GM18507 (cell line): ENCODE measurements around the gene DPEP2.

Experiments
- DNase-seq: peaks from one replicate; pipeline ENCODE4 v3.0.0; 2011; ENCODE audit warnings: low read depth; ENCODE audit not compliant: insufficient read length; ENCODE audit errors: extremely low spot score
- FAIRE-seq: peaks from 2 replicates; lab custom pipeline; 2011; peaks lifted over from hg19 to GRCh38; lab: Jason Lieb, UNC

DPEP2 gene

GRCh38 chr16:67963292-67963661 is 36.0 kb downstream of the DPEP2 start:
- DNase-seq = no peak
- no peak for FAIRE-seq

DNA sequence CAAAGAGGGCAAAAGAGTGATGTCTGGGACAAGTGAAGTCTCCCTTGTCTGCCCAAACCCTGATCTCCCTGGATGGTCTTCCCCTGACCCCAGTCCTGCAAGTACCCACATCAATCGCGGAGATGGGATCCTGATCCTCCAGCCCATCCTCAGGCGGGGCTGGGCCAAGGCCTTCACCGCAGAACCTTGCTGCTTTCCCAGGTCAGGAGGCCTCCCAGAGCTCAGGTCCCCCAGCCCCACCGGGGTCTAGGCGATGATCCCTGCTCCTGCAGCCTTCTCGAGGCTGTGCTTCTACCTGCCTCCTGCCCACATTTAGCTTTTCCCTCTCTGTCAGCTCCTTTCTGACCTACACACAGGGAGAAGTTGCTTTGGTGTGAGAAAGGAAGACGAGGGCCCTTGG is 37.1 kb downstream of the DPEP2 start:
- no peak for FAIRE-seq
- DNase-seq = no peak

DNA sequence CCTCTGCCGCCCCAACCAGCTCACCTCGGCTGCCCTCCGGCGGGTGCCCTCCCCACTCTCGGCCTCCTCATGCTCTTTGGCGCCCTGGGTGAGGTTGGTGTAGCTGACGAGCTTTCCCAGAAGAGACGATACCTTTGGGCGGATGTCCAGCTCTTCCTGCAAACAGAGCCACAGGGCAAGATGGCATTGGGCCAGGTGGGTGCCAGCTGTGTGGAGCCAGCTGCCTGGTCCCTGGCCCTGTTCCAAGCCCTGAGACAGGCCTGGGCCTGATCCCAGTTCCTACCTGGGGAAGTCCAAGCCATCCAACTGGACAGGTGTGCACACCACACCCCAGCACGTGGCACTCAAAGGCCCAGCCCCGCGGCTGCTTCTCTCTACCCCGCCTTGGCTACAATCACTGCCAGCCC is 37.7 kb downstream of the DPEP2 start:
- no peak for FAIRE-seq
- no peak for DNase-seq

DNA sequence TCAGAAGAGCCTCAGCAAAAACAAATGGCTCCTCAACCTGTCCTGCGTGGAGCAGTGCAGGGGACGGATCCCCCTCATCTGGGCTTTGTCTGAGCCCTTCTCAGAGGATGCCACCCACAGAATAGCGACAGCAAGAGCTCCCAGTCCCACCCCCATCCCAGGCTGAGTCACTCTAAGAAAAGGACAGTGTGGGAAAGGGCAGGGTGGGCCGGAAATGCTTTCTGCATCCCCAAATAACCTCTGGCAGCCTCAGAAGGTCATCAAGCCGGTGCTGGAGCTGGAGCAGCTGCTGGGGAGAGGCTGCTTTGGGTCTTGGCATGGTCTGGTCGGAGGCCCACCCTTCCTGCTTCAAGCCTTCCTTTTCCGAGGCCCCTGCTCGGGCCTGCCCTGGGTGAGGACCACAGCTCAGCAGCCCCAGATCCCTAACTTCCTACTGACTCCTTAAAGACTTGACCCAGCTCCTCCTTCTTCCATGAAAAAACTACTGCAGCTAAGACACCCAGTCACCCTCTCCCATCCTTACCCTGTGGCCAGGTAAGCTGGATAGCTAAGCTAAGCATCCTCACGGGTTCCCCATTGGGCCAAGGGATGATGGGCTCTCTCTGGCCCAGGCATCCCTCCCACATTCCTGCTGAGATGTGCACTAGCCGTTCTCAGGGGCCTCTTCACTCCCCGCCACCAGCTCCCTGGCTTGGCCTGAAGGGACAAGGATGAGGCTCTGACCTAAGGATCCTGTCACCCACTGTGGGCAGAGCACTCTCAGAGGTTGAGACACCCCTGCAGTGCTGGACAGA is 39.6 kb downstream of the DPEP2 start:
- DNase-seq (no peak), FAIRE-seq (no peak)

DNA sequence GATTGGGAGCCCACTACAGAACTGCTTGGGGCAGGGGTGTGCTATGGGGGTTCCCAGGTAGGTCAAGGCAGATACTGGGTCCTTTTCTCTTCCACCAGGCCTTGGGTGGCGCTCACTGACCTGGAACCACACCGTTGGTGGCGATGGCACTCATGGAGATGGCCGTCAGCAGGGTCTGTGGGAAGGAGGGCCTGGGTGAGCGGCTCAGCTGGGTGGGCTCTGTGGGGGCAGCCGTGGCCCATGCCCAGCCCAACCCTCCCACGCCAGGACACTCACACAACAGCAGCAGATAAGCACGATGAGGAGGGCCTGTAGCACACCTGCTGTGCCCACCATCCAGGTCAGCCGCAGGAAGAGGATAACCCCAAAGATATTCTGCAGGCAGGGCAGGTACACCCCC is 41.7 kb downstream of the DPEP2 start:
- FAIRE-seq = no peak
- no peak for DNase-seq

GRCh38 chr16:67954421-67955196 is 44.7 kb downstream of the DPEP2 start:
- FAIRE-seq = no peak
- DNase-seq = no peak

DNA sequence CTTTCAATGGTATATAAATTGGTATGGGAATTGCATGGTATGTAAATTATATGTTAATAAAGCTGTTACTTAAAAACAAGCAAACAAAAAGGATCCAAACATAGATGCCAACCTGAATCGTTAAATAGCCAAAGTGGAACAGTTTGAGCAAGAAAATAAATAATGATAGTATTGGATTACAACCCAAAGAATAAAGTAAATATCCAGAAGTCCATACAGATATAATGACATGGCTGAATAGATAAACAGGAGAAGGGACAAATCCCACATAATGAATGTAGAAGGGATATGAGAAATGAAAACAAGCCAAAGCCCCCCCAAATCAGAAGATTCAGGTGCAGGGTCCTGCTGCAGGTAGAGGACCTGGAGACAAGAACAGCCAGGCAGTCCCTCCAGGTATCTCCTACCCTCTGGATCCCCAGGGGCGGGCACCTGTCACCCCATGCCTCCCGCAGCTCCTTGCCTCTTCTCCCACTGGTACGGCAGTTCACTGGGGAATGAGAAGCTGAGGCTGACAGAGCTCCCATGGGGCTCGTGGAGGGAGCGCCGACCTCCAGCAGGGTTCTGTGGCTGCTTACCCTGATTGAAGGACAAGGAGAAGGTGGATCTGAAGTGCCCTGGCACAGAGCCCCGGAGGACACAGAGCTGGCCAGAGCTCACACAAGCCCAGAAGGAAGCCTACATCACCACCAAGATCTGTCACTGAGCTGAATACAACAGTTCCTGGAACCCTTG is 45.5 kb downstream of the DPEP2 start:
- FAIRE-seq (no peak), DNase-seq (no peak)

- DNase-seq (no peak), FAIRE-seq (no peak)
Measured at GRCh38 chr16:67951485-67951884, 47.8 kb downstream of the DPEP2 start.

DNA sequence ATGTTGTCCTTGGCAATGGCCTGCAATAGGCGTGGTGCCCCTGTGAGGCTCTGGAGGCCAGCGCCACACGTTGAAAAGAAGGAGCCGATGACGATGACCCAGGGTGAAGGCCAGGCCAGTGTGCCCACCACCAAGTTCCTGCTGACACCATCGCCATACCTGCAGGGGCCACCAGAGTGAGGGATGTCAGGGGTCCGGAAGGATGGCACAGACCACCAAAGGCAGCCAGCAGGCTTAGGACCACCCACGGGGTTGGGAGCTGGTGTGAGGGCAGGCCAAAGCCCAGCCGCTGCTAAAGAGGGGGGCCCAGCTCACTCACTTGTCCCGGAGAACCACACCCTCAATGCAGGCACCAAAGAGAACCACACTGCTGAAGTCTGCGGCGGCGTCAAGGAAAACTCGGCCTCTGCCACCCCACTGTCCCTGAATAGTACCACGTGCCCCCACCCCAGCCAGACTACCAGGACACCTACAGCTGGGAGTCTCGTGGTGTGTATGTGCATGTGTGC is 48.9 kb downstream of the DPEP2 start:
- FAIRE-seq (no peak), DNase-seq (no peak)

GRCh38 chr16:67949645-67950044 is 49.6 kb downstream of the DPEP2 start:
- no peak for FAIRE-seq
- no peak for DNase-seq

GRCh38 chr16:67948015-67948414 is 51.3 kb downstream of the DPEP2 start:
- no peak for DNase-seq
- no peak for FAIRE-seq

DNA sequence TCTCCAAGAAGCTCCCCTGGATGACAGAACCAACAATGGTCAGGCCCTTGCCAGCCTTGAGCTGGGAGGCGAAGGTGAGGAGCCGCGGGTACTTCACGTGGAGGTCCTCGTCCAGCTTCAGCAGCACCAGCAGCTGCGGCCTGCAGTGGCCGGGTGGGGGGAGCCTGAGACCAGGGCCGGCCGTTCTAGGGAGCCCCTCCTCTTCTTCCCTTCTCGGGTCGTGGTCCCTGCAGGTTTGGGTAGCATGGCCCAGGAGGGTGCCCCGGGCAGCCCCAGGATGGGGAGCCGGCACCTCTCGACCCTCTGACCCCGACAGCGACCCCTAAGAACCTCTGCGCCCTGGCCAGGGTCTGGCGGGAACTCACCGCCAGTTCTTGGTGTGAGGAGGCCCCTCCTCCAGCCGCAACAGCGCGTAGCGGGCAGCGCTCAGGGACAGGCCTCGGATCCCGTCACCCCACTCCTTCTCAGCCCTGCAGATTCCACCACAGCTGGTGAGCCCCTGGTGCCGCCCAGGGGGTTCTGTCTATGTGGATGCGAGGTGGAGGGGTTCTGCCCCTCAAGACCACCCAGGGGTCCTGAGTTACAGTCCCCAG is 52.2 kb downstream of the DPEP2 start:
- no peak for FAIRE-seq
- DNase-seq = no peak

GRCh38 chr16:67946128-67946569 is 53.1 kb downstream of the DPEP2 start:
- DNase-seq = no peak
- no peak for FAIRE-seq

DNA sequence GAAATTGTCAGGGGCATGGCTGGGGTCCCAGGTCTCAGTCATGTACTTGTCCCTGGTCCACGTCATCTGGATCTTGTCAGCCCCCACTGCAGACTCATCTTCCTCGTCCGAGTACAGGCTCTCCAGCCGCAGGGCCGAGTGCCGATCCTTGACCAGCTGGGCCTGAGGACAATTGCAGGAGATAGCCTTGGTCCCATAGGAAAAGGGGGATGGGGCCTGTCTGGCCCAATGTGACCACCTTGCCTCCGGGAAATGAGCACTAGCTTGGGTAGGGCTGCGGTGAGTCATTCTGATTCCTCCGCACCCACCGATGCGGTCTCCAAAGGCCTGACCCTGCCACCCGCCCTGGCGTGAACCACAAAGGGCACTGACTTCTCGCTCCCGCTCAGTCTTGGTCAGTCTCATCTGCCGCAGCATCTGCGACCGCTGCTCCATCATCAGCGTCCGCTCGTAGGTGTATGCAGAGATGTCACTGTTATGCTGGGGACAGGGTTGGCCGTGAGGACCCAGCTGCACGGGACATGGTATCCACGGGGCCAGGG is 53.8 kb downstream of the DPEP2 start:
- no peak for DNase-seq
- no peak for FAIRE-seq

DNA sequence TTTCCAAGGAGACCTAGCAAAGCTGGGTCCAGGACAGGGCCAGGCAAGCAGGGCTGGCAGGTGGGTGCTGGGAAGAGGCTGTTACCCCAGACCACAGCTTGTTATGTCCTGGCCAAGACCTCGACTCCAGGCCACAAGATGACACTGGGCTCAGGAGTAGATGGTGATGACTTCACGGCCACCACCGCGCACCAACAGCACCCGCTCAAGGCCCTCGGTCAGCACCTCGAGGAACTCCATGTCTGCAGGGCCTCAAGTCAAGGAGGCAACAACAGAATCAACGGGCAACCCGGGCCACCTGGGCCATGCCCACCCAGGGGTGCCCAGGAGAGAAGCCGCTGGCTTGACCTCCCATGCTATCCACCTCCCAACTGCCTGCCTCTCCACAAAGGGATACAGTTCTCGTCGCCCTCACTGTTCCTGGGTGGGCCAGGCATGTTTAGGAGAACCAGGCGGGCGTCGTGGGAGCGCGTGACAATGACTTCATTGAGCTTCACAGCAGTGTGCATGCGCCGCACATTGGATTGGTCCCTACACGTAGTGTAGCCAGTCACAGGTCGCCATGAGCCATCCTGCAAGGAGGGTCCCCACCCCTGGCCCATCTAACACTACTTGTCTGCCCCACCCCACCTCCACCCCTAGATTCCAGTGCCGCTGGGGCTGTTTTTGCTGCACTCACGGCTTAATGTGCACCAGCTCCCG is 54.4 kb downstream of the DPEP2 start:
- no peak for FAIRE-seq

DNA sequence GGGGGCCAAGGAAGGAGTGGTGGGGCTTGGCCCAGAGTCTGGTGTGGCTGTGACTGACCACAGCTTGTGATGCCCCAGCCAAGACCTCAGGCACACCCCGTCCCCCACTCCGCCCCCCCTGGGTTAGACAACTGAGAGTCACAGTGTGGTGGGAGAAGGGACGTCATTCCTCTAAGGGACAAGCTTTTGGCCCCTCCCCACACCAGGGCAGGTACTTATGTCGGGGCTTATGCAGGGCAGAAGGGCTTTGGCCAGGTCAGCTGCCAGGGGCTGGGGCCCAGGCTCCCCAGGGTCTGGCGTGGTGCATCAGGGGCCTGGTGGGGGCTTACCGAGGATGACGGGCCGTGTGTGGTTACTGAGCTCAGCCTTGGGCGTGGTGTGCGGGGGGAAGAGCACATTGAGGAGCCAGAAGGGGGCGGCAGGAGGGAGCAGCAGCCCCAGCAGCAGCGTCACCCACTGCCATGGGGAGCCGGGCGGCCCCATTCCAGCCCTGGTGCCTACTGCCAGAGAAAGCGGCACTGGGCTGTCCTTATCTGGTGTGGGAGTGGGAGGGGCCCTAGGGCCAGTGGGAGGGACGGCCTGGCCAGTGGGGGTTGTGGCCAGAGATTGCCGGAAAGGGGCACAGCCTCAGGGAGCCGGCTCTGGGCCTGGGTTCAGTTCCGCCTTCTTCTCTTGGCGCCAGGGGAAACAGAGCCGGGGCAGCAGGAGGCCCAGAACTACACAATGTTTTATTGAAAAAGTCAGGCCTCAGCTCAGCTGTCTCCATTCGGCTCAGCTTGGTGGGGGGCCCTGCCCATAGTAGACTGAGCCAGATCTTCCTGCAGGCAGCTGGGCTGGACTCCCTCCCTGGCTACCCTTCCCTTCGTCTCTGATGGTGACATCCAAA is 55.4 kb downstream of the DPEP2 start, which contains the start of gene LCAT:
LCAT (minus strand) TSS at position 502 of the 886 bp plus-strand sequence; CDS start at position 483, 19 bp downstream.
- DNase-seq (no peak), FAIRE-seq (no peak)

More for the DNA sequence above, 54.4 kb downstream of the DPEP2 start:
- no peak for DNase-seq

GRCh38 chr16:67943256-67943618 is 56.0 kb downstream of the DPEP2 start:
- FAIRE-seq (no peak), DNase-seq (no peak)
